Activated naive CD4-positive, alpha-beta T cell treated with anti-CD3 and anti-CD28 coated beads, Interleukin-2, amount 10 ng/mL, durations not matched to agents 7 days and 5 days (primary cell): ENCODE measurements around the gene MVB12B.
A peak's percentile ranks its signal among the peaks of the same experiment; 100 is the strongest.

Experiments used
- CTCF ChIA-PET: fragments of 350-600 bp; sonication (Branson Sonifier 250); formaldehyde crosslinking; loops from one replicate; lab custom pipeline; 2021; ENCODE audit warnings: antibody characterized with exemption; lab: Charles Lee
- DNase-seq: peaks from one replicate; pipeline ENCODE4 v3.0.0-alpha.2; 2020
- H3K27ac Mint-ChIP-seq: one replicate; pipeline ENCODE4 v1.8.0; 2021; ENCODE audit warnings: mild to moderate bottlenecking, moderate library complexity, mixed read lengths
- H3K27me3 Mint-ChIP-seq: one replicate; pipeline ENCODE4 v1.8.0; 2021; ENCODE audit warnings: mild to moderate bottlenecking, mixed read lengths
- H3K36me3 Mint-ChIP-seq: one replicate; pipeline ENCODE4 v1.8.0; 2021; ENCODE audit warnings: mixed read lengths
- H3K4me1 Mint-ChIP-seq: one replicate; pipeline ENCODE4 v1.8.0; 2021; ENCODE audit warnings: mixed read lengths
- H3K4me3 Mint-ChIP-seq: one replicate; pipeline ENCODE4 v1.8.0; 2021; ENCODE audit warnings: mild to moderate bottlenecking, moderate library complexity, mixed read lengths
- H3K9me3 Mint-ChIP-seq: one replicate; pipeline ENCODE4 v1.8.0; 2021; ENCODE audit warnings: mixed read lengths

MVB12B gene

DNA sequence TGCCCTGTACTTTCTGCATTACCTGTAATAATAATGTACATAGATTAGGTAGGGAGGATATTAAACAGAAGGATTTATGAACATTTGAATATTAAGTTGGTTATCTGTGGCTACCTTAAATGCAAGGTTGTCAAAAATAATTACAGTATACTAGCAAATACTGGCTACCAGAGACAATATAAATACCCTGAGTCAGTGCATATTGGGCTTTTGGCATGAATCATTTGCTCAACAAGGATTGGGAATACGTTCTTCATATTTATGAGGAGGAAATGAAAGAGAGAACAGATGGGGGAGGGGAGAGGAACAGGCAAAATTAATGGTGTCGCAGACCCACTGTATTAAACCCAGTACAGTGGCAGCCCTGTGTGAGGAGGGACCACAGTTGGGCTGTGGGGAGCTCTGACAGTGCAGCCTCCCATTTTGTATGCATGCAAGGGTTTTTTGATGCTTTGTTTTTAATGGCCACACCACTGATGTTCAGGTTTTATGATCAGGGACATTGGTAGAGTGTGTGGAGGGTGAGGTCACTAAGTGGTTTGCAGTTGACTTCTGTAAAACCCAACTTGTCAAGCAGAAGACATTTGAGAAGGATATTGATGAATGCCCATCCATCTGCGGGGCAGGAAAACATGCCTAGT is 56.9 kb downstream of the MVB12B start:
- Mint-ChIP-seq H3K4me3 (no peak overlapping the region), H3K27me3 (peaks cover 11% of the 10 kb centered on the region), H3K4me1 (no peaks in the 10 kb centered on the region), H3K27ac (no peak overlapping the region), H3K36me3 (no peaks in the 10 kb centered on the region), H3K9me3 (no peaks in the 10 kb centered on the region)
- CTCF ChIA-PET, result no interaction called here
- DNase-seq, result no peak

DNA sequence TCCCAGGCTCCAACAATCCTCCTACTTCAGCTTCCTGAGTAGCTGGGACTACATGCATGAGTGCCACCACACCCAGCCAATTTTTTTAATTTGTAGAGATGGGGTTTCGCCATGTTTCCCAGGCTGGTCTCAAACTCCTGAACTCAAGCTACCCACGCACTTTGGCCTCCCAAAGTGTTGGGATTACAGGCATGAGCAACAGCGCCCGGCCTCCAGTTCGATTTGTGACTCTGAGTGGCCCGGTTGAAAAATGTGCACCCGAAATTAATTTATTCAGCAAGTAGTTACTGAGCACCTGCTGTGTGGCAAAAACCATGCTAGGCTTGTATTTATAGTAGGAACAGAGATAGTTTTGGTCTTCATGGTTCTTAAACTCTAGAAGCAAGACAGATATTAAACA is 58.3 kb downstream of the MVB12B start:
- Mint-ChIP-seq H3K4me1 (peaks cover 2% of the 10 kb centered on the region), H3K27me3 (peaks cover 4% of the 10 kb centered on the region)

DNA sequence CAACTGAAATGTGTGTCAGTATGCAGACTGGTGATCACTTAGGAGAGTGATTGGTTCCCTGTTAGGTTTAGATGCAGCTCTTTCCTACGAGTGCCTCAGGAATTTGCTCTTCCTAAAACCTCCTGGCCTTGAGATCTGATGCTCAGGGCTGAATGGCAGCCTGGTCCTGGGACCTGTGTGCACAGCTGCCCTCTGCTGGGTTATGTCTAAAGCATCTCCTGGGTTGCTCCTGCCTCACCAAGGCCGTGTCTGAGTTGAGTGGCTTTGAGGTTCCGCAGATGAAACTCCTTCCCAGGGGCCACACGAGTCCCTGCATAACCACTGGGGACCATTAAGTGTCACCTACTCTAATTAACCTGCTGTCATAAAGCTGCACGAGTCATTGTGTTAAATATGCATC is 59.5 kb downstream of the MVB12B start:
- H3K4me1 Mint-ChIP-seq, result peaks cover 6% of the 10 kb centered on the region
- no peaks in the 10 kb centered on the region for H3K9me3 Mint-ChIP-seq
- H3K27ac Mint-ChIP-seq, result no peak overlapping the region
- H3K4me3 Mint-ChIP-seq, result no peak overlapping the region
- no peak for DNase-seq
- CTCF ChIA-PET, result interaction anchor here (0.8 to 1.8 kb wide), 3 partner anchors 11 to 51 kb away, joined by 3 to 9 read pairs (median 7); no protein-coding TSS in a partner anchor
- no peaks in the 10 kb centered on the region for H3K36me3 Mint-ChIP-seq
- H3K27me3 Mint-ChIP-seq, result no peaks in the 10 kb centered on the region

More for the DNA sequence above, 58.3 kb downstream of the MVB12B start:
- CTCF ChIA-PET, result interaction anchor here (0.7 to 0.8 kb wide), 2 partner anchors 67 to 117 kb away, joined by 3 read pairs; no protein-coding TSS in a partner anchor
- H3K4me3 Mint-ChIP-seq, result no peak overlapping the region
- H3K27ac Mint-ChIP-seq, result no peak overlapping the region
- H3K9me3 Mint-ChIP-seq, result no peaks in the 10 kb centered on the region
- H3K36me3 Mint-ChIP-seq, result no peaks in the 10 kb centered on the region
- no peak for DNase-seq

DNA sequence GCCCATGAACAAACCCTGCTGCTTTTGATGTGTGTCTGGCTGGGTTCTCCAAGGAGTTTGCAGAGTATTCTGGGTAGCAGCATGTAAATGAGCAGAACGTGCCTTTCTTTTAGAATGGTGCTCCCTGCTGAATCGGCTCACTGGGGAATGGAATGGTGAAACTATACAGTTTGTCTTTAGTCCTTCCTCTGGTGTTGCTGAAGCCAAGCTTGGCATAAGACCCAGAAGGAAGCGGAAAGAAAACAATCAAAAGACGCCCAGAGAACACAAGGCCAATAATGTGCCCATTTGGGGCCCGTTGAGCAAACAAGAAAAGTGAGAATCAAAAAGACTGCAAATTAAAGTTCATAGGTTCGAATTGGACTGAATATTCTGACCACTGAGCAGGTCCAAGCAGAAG is 60.1 kb downstream of the MVB12B start:
- Mint-ChIP-seq H3K9me3 (no peaks in the 10 kb centered on the region), H3K4me1 (peaks cover 13% of the 10 kb centered on the region), H3K27me3 (no peaks in the 10 kb centered on the region), H3K4me3 (no peak overlapping the region), H3K27ac (no peak overlapping the region), H3K36me3 (no peaks in the 10 kb centered on the region)
- CTCF ChIA-PET, result interaction anchor here (1.7 to 1.8 kb wide), 2 partner anchors 10 to 12 kb away, joined by 7 to 9 read pairs; no protein-coding TSS in a partner anchor
- DNase-seq, result no peak

DNA sequence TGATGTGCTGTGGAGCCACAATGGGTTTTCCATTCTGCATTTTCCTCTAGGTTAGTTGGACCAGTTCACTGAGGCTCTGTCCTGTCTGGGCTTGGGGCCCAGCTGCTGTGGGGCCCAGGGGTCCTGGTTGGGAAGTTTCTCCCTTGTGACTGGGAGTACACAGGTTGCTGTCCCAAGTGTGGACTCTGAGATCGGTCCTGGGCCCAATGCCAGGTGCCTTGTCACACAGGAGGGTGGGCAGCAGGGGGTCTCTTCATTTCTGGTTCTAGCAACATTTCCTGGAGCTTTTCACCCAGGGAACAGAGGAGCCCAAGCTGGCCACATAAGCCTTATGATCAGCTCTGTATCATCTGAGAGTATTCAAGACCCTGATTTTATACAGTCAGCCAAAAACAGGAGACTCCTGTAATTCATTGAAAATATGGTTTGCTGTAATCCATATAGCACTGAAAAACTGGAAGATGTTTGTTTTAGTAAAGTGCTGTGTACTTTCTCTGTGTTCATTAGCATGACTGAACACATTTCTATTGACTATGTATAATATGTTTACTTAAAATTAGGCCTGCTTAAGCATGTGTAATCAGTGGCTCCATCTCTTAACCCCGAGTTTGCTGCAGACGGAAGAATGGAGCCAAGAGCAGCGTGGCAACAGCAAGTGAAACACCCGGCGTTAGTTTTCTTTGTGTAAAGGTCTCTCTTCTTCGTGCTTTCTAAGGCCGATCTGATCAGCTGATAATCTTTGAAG is 62.5 kb downstream of the MVB12B start:
- Mint-ChIP-seq H3K27ac (no peak overlapping the region), H3K9me3 (no peaks in the 10 kb centered on the region), H3K4me3 (no peak overlapping the region), H3K4me1 (peaks cover 20% of the 10 kb centered on the region), H3K36me3 (no peaks in the 10 kb centered on the region), H3K27me3 (no peaks in the 10 kb centered on the region)
- no peak for DNase-seq
- CTCF ChIA-PET, result interaction anchor here (1.0 kb wide), 1 partner anchor 9 kb away, joined by 5 read pairs; no protein-coding TSS in a partner anchor

DNA sequence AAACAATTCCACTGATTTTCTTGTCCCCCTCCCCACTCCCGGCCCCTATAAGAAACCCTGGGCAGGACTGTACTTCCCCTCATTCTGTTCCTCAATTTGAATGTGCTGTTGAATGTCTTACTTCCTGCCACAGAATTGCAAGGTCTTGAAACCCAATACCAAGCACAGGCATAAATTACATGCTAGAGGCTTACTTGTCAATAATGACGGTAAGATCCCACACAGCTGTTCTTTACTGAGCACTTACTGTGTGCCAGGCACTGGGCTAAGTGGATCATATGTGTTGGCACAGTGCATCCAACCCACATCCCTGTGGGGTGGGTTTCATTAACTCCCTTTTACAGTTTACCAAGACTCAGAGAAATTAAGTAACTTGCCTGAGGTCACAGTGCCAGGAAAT is 63.4 kb downstream of the MVB12B start:
- CTCF ChIA-PET, result no interaction called here
- Mint-ChIP-seq H3K9me3 (no peaks in the 10 kb centered on the region), H3K4me3 (no peak overlapping the region), H3K4me1 (peaks cover 25% of the 10 kb centered on the region), H3K27me3 (peaks cover 2% of the 10 kb centered on the region), H3K27ac (no peak overlapping the region), H3K36me3 (no peaks in the 10 kb centered on the region)
- DNase-seq, result no peak

DNA sequence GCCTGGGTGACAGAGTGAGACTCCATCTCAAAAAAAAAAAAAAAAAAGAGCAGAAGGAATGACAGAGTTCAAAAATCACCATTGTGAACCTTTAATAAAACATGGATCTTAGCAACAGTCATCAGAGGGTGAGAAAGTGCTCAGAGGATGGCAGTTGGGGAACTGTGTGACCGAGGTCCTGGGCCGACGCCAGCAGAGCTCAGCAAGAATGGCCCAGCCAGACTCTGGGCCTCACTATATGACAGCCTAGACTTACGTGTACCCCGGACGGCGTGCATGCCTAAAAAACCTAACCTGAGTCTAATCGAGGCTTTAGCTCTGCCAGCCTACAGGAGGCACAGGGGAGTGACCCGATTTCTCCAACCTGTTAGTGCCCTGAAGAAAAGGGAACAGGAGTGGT is 64.3 kb downstream of the MVB12B start:
- no peak for DNase-seq
- H3K36me3 Mint-ChIP-seq, result no peaks in the 10 kb centered on the region
- H3K4me3 Mint-ChIP-seq, result no peak overlapping the region
- H3K27me3 Mint-ChIP-seq, result peaks cover 8% of the 10 kb centered on the region
- H3K27ac Mint-ChIP-seq, result no peak overlapping the region
- no peaks in the 10 kb centered on the region for H3K9me3 Mint-ChIP-seq
- CTCF ChIA-PET, result no interaction called here
- H3K4me1 Mint-ChIP-seq, result peaks cover 35% of the 10 kb centered on the region

DNA sequence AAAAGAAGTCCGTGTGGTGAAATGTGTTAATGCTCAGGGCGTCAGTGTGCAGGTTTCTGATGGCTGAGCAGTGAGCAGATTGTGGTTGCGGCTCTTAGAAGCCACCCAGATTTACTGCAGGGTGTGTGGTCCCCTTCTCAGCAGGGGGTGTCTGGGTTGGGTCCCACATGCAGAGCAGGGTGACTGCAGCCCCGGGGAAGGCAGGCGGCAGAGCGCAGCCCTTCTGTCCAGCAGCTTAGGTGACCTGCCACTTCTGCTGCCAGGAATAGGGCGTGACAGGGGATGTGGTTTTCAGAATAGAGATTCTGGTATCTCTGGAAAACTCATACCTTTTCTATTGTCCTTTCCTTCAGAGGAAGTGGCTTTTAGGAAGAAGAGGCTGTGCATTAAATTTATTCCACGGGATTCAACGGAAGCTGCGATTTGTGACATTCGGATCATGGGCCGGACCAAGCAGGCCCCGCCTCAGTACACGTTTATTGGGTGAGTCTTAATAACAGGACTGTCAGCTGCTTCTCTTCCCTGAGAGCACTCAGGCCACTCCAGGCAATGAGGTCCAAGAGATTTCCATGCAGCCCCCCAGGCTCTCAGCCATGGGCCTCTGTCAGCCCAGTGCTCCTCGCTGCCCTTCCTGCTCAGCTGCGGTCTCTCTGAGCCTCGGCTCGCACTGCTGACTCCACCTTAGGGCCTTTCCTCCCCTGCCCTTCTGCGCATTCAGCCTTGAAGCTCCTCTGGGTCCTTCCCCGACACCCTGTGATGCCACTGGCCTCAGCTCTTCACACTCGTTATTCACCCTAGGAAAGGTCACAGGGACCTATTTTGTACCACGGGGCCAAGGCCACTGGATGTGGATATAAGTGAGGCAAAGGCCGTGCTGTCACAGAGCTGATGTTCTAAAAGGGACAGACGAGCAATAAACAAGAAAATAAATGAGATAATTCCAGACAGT is 65.4 kb downstream of the MVB12B start:
- Mint-ChIP-seq H3K27me3 (peaks cover 8% of the 10 kb centered on the region), H3K36me3 (no peaks in the 10 kb centered on the region)
- CTCF ChIA-PET, result interaction anchor here (0.7 kb wide), 1 partner anchor 99 kb away, joined by 3 read pairs; no protein-coding TSS in a partner anchor

DNA sequence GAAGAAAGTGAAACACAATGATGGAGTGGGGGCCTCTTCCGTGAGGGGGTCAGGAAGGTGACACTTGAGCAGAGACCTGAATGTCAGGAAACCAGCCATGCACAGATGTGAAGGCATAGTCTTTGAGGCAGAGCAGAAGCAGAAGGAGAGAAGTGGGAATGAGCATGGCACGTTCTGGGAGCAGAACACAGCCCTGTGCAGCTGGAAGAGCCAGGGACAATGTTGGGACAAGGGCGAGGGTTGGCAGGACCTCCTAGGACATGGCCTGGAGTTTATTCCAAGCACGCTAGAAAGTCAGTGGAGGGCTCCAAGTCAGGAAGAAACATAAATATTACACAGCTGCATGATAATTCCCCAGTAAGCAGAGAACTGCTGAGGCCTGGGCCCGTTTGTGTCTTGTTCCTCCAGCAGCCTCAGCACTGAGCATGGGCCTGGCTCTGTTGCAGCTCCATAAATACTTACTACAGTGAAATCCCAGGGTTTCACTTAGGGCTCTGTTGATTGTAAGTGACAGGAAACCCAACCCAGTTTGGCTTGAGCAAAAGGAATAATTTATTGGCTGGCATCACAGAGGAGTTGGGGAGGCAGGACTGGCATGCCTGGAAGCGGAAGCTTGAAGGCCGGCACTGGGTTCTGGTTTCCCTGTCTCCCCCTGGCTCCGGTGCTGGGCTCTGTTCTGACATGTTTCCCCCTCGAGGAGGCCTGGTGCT is 66.2 kb downstream of the MVB12B start:
- CTCF ChIA-PET, result interaction anchor here (1.0 kb wide), 1 partner anchor 90 kb away, joined by 3 read pairs; no protein-coding TSS in a partner anchor
- Mint-ChIP-seq H3K36me3 (no peaks in the 10 kb centered on the region), H3K4me1 (peaks cover 52% of the 10 kb centered on the region)

More for the DNA sequence above, 65.4 kb downstream of the MVB12B start:
- H3K4me3 Mint-ChIP-seq, result no peak overlapping the region
- H3K4me1 Mint-ChIP-seq, result peaks cover 45% of the 10 kb centered on the region
- DNase-seq, result no peak
- no peak overlapping the region for H3K27ac Mint-ChIP-seq
- H3K9me3 Mint-ChIP-seq, result no peaks in the 10 kb centered on the region

DNA sequence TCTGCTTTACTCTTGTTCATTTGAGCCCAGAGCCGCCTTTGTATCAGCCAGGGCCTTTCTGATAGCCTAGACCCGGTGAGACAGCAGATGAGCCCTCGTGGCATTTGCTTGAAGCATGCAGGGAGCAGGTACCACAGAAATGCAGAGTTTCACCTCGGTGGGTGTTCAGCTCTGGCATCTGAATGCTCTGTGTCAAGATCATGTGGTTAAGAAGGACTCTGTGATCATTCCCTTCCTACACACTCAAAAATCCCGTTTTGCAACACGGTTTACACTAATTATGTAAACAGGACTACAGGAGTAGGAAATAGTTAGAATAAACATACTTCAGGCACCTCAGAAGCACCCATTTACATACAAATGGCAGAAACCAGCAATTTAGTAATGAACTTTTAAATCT is 67.2 kb downstream of the MVB12B start:
- peaks cover 62% of the 10 kb centered on the region for H3K4me1 Mint-ChIP-seq
- no peaks in the 10 kb centered on the region for H3K36me3 Mint-ChIP-seq
- H3K27ac Mint-ChIP-seq, result no peak overlapping the region
- no peak overlapping the region for H3K4me3 Mint-ChIP-seq
- CTCF ChIA-PET, result interaction anchor here (1.0 kb wide), 1 partner anchor 91 kb away, joined by 3 read pairs; no protein-coding TSS in a partner anchor
- peaks cover 12% of the 10 kb centered on the region for H3K27me3 Mint-ChIP-seq
- DNase-seq, result no peak
- no peaks in the 10 kb centered on the region for H3K9me3 Mint-ChIP-seq

More for the DNA sequence above, 66.2 kb downstream of the MVB12B start:
- H3K27me3 Mint-ChIP-seq, result peaks cover 8% of the 10 kb centered on the region
- no peaks in the 10 kb centered on the region for H3K9me3 Mint-ChIP-seq
- no peak for DNase-seq
- no peak overlapping the region for H3K27ac Mint-ChIP-seq
- no peak overlapping the region for H3K4me3 Mint-ChIP-seq

DNA sequence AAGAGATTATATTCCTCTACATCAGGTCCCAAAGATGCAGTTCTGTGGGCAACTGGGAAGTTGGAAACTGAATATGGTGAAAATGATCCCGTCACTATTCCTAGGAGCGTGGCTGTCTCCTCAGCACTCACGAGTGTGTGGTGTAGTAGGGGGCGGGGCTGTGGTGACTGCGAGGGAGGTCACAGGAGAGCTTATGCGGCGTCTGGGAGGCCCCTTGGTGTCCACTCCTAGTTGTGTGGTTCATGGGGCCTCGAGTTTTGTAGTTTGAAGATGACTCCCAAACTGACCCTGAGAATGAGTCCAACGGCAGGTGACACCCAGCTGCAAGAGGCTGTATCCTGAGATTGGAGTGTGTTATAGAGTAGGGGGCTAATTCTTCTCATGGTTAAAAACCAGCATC is 68.2 kb downstream of the MVB12B start:
- CTCF ChIA-PET, result interaction anchor here (5.3 kb wide), 1 partner anchor 93 kb away, joined by 50 read pairs; no protein-coding TSS in a partner anchor
- Mint-ChIP-seq H3K4me3 (no peak overlapping the region), H3K9me3 (no peaks in the 10 kb centered on the region), H3K27me3 (peaks cover 21% of the 10 kb centered on the region), H3K4me1 (peaks cover 65% of the 10 kb centered on the region), H3K36me3 (no peaks in the 10 kb centered on the region), H3K27ac (no peak overlapping the region)
- no peak for DNase-seq

DNA sequence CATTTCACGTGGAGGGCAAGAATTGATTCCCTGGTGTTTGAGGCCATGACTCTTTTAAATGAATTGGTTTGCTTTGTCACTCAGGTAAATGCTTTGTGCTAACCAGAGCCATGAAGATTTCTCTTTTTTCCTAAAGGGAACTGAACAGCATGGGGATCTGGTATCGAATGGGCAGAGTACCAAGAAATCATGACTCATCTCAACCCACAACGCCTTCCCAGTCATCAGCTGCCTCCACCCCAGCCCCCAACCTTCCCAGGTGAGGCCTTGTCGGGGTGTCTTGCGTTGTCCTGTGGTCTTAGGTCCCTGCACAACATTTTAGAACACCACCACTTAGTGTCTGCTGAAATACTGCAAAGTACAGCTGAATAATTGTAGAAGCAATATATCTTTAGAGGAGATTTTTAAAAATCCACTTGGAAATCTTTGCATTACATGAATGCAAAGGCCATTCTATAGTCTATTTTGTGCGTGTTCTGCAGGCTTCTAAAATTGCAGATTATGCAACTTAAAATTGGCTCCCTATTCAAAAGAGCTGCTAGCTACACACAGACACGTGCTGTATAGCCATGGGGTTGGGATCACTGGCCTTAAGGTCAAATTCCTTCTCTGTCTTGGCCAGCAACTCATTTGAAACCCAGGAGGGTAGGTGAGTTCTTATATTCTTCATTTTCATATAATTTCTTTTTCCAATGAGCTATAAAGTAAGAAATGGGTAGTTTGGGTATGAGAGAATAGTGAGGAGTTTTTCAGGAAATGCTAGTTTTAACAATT is 69.0 kb downstream of the MVB12B start:
- Mint-ChIP-seq H3K9me3 (no peaks in the 10 kb centered on the region), H3K4me1 (peaks cover 59% of the 10 kb centered on the region), H3K36me3 (no peaks in the 10 kb centered on the region), H3K4me3 (no peak overlapping the region), H3K27me3 (peaks cover 29% of the 10 kb centered on the region), H3K27ac (peak overlapping the region; percentile 56)
- DNase-seq, result no peak
- CTCF ChIA-PET, result interaction anchor here (1.1 to 5.3 kb wide), 5 partner anchors 87 to 988 kb away, joined by 3 to 50 read pairs (median 4); no protein-coding TSS in a partner anchor
